Activated naive CD4-positive, alpha-beta T cell treated with anti-CD3 and anti-CD28 coated beads for 36 hours (primary cell): ENCODE results near the gene CPNE6. TPM values are rescaled to one million over a fixed set of nuclear protein-coding genes. Genes with fewer than 3 reads are reported as not detected.
"Not testable (repeated sequence)": the region's sequence is repeated elsewhere in the genome, so short reads cannot be mapped to it uniquely, and the experiment has no call there.

Experiments used
- CTCF ChIA-PET: fragments of 350-600 bp; sonication (Branson Sonifier 250); formaldehyde crosslinking; loops from one replicate; lab custom pipeline; 2021; ENCODE audit warnings: antibody characterized with exemption; lab: Charles Lee
- DNase-seq: peaks from one replicate; pipeline ENCODE4 v3.0.0-alpha.2; 2020
- H3K27ac Mint-ChIP-seq: one replicate; pipeline ENCODE4 v1.8.0; 2021; ENCODE audit warnings: mild to moderate bottlenecking, mixed read lengths
- H3K27me3 Mint-ChIP-seq: one replicate; pipeline ENCODE4 v1.8.0; 2021; ENCODE audit warnings: low read depth, mixed read lengths
- H3K36me3 Mint-ChIP-seq: one replicate; pipeline ENCODE4 v1.8.0; 2021; ENCODE audit warnings: low read depth, mixed read lengths
- H3K4me1 Mint-ChIP-seq: one replicate; pipeline ENCODE4 v1.8.0; 2021; ENCODE audit warnings: low read depth, mixed read lengths
- H3K4me3 Mint-ChIP-seq: one replicate; pipeline ENCODE4 v1.8.0; 2021; ENCODE audit warnings: mild to moderate bottlenecking, moderate library complexity, mixed read lengths
- H3K9me3 Mint-ChIP-seq: one replicate; pipeline ENCODE4 v1.8.0; 2021; ENCODE audit warnings: mixed read lengths
- intact Hi-C: fragments of 100-400 bp; cut with micrococcal nuclease; formaldehyde crosslinking; loops from one replicate; pipeline ENCODE4 v1.15.1; 2023
- total RNA-seq, 2 experiments: library from RNA; stranded (reverse); gene quantifications; one replicate each; pipeline ENCODE4 v1.2.3, GENCODE V29; 2021

Gene CPNE6
- not detected for total RNA-seq

DNA sequence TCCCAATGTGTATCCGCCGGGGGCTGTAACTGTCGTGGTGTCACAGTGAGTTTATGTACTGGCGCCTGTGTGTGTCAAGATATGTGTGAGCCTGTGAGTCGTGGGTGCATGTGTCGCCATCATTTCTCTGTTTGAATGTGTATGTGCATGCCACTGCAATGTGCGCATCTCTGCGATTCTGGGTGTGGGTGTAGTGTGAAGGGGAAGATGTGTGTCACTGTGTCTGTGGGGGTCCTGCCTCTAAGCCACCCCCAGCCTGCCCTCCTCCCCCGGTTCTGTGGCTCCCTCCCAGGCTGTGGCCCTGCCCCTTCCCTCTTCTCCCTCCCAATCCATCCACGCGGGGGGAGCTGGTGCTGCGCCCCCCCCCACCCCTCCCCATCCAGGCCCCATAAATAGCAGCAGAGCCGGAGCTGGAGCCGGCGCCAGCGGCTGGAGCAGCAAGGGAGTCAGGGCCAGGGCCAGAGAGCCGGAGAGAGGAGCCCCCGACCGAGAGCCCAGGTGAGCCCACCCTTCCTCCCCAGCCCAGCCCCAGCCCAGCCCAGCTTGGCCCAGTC is at the start of gene CPNE6:
TSS of gene CPNE6 (plus strand) at position 419 of the 554 bp plus-strand sequence. CDS start 1,375 bp downstream, outside the sequence.
- Mint-ChIP-seq H3K4me3 (no peak within 1 kb of the TSS), H3K4me1 (peaks cover 5% of the 10 kb centered on the region), H3K27me3 (no peaks in the 10 kb centered on the region), H3K36me3 (no peaks in the 10 kb centered on the region), H3K27ac (no peak within 1 kb of the TSS), H3K9me3 (no peaks in the 10 kb centered on the region)
- intact Hi-C loops, result no loop called here
- CTCF ChIA-PET, result interaction anchor here (1.3 to 1.4 kb wide), 2 partner anchors 13 to 38 kb away, joined by 4 read pairs; no protein-coding TSS in a partner anchor
- peak; percentile 57 for DNase-seq

DNA sequence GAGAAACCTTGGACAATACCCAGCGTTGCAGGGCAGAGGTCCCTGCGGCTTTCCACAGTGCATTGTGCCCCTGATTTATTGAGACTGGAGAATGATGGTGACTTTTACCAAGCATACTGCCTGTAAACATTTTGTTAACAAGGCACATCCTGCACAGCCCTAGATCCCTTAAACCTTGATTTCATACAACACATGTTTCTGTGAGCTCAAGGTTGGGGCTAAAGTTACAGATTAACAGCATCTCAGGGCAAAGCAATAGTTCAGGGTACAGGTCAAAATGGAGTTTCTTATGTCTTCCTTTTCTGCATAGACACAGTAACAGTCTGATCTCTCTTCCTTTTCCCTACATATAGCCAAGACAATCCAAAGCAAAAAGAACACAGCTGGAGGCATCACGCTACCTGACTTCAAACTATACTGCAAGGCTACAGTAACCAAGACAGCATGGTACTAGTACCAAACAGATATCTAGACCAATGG is 46.4 kb upstream of the CPNE6 start:
- DNase-seq, H3K27me3 Mint-ChIP-seq, H3K27ac Mint-ChIP-seq, H3K36me3 Mint-ChIP-seq, H3K9me3 Mint-ChIP-seq, intact Hi-C loops, H3K4me3 Mint-ChIP-seq, H3K4me1 Mint-ChIP-seq, CTCF ChIA-PET: not testable (repeated sequence)

DNA sequence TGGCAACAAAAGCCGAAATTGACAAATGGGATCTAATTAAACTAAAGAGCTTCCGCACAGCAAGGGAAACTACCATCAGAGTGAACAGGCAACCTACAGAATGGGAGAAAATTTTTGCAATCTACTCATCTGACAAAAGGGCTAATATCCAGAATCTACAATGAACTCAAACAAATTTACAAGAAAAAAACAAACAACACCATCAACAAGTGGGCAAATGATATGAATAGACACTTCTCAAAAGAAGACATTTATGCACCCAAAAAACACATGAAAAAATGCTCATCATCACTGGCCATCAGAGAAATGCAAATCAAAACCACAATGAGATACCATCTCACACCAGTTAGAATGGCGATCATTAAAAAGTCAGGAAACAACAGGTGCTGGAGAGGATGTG is 41.7 kb upstream of the CPNE6 start:
- intact Hi-C loops, CTCF ChIA-PET, H3K27ac Mint-ChIP-seq, H3K36me3 Mint-ChIP-seq, DNase-seq, H3K4me3 Mint-ChIP-seq, H3K4me1 Mint-ChIP-seq, H3K27me3 Mint-ChIP-seq: not testable (repeated sequence)
- peaks cover 15% of the 10 kb centered on the region for H3K9me3 Mint-ChIP-seq

DNA sequence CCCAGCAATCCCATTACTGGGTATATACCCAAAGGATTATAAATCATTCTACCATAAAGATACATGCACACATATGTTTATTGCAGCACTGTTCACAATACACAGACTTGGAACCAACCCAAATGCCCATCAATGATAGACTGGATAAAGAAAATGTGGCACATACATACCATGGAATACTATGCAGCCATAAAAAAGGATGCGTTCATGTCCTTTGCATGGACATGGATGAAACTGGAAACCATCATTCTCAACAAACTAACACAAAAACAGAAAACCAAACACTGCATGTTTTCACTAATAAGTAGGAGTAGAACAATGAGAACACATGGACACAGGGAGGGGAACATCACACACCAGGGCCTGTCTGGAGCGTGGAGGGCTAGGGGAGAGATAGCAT is 40.0 kb upstream of the CPNE6 start:
- CTCF ChIA-PET, result interaction anchor here (0.7 kb wide), 1 partner anchor 382 kb away, joined by 6 read pairs; no protein-coding TSS in a partner anchor
- H3K36me3 Mint-ChIP-seq, H3K4me1 Mint-ChIP-seq, H3K27ac Mint-ChIP-seq, H3K4me3 Mint-ChIP-seq, H3K27me3 Mint-ChIP-seq, DNase-seq, intact Hi-C loops: not testable (repeated sequence)
- H3K9me3 Mint-ChIP-seq, result peaks cover 15% of the 10 kb centered on the region

DNA sequence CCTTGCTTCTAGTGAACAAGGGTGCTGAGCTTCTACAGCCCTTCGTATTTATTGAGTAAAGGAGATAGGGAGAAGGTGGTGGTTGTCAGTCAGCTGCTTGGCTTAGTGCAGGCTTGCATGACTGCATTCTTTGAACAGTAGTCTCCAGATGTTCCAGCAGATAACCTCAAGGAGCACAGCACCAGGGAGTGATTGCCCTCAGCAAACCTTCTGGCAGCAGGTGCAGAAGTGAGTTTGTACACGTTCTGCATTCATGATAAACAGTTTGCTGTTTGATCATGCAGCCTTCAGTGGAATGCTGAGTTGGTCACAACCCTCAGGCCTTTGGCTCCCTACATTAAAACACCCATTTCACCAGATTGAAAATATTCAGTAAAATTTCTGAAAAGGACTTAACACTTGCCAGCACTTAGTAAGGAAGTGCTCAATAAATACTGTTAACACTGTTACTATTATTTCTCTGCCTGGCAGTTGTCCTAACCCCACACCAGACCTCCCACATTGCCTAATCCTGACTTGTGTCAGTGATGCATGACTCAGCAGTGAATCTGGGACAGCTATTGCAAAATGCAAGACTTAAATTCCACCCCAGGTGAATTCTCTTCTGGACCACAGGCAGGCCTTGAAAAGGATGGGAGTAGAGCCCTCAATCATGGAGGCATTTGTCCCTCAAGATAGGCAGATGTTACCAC is 38.5 kb upstream of the CPNE6 start:
- peaks cover 15% of the 10 kb centered on the region for H3K9me3 Mint-ChIP-seq
- H3K36me3 Mint-ChIP-seq, result peaks cover 2% of the 10 kb centered on the region
- no peaks in the 10 kb centered on the region for H3K27me3 Mint-ChIP-seq
- CTCF ChIA-PET, result interaction anchor here (0.8 kb wide), 1 partner anchor 24 kb away, joined by 3 read pairs; no protein-coding TSS in a partner anchor
- H3K4me3 Mint-ChIP-seq, result no peak overlapping the region
- H3K27ac Mint-ChIP-seq, result no peak overlapping the region
- H3K4me1 Mint-ChIP-seq, result peaks cover 5% of the 10 kb centered on the region
- DNase-seq, result no peak
- intact Hi-C loops, result no loop called here

DNA sequence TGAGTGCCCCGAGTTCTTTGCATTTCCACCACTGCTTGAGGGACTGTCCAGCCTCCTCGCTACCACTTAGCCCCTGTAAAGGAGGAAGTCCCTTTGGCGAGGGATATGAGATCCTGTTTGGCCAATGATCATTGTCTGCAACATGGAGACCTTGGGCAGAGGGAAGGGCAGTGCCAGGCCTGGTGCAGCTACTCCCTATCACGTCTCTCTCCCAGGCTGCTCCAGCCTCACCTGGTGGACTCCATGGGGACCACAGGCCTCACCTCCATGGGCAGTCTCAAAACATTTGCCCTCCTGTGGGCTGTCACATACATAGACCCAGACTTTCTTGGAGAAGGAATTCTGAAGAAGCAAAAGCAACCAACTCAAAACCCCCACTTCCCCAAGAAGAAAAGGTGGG is 35.6 kb upstream of the CPNE6 start:
- Mint-ChIP-seq H3K9me3 (peaks cover 15% of the 10 kb centered on the region), H3K4me3 (peak overlapping the region; percentile 91), H3K27ac (peak overlapping the region; percentile 44)
- not testable (repeated sequence) for H3K4me1 Mint-ChIP-seq, H3K36me3 Mint-ChIP-seq, DNase-seq, H3K27me3 Mint-ChIP-seq
- CTCF ChIA-PET, result interaction anchor here (0.8 to 1.2 kb wide), 5 partner anchors 12 to 261 kb away, joined by 3 to 4 read pairs (median 3); partner anchors contain the start of genes CARMIL3 and DHRS4L2
- intact Hi-C loops, result loop anchor here (1.0 kb wide), 6 partner anchors 18 to 126 kb away; partner anchors contain the start of genes DHRS4L2 and IRF9

DNA sequence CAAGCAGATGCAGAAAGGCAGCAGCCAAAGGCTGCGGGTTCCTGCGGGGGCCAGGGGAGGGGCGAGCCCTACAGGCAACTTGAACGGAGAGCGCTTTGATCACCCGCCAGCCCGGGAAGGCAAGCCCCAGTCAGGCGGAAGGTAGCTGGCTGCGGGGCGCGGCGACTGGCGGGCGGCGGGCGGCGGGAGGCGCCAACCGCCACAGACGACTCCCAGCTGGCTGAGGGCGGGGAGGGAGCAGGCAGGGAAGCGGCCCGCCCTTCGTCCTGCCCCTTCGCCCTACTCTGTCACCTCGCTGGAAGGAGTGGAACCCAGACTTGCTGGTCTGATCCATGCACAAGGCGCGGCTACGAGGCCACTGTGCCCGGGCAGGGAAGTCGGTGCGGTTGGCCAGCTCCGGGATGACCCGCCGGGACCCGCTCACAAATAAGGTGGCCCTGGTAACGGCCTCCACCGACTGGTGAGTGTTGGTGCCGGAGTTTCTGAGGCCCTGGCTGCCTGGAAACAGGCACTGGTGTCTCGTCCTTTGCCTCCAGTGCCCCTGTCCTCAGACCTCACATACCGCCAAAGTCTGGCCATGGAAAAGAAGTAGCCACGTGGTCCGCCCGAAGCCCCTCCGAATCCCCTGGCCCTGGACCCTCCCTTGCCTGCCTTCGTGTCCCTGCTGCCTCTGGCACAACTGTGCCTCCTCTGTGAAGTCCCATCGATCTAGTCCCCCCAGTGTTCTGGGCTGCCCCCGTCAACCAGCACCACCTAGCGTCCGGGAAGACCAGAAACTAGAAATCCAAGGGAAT is 35.0 kb upstream of the CPNE6 start:
- Mint-ChIP-seq H3K36me3 (peaks cover 2% of the 10 kb centered on the region), H3K27ac (peak overlapping the region; percentile 83), H3K4me1 (peaks cover 5% of the 10 kb centered on the region), H3K9me3 (peaks cover 11% of the 10 kb centered on the region), H3K4me3 (peak overlapping the region; percentile 91), H3K27me3 (no peaks in the 10 kb centered on the region)
- peak; percentile 78 for DNase-seq
- CTCF ChIA-PET, result interaction anchor here (0.8 to 1.2 kb wide), 5 partner anchors 11 to 260 kb away, joined by 3 to 4 read pairs (median 3); partner anchors contain the start of genes CARMIL3 and DHRS4L2
- intact Hi-C loops, result loop anchor here (1.0 kb wide), 6 partner anchors 17 to 125 kb away; partner anchors contain the start of genes DHRS4L2 and IRF9

DNA sequence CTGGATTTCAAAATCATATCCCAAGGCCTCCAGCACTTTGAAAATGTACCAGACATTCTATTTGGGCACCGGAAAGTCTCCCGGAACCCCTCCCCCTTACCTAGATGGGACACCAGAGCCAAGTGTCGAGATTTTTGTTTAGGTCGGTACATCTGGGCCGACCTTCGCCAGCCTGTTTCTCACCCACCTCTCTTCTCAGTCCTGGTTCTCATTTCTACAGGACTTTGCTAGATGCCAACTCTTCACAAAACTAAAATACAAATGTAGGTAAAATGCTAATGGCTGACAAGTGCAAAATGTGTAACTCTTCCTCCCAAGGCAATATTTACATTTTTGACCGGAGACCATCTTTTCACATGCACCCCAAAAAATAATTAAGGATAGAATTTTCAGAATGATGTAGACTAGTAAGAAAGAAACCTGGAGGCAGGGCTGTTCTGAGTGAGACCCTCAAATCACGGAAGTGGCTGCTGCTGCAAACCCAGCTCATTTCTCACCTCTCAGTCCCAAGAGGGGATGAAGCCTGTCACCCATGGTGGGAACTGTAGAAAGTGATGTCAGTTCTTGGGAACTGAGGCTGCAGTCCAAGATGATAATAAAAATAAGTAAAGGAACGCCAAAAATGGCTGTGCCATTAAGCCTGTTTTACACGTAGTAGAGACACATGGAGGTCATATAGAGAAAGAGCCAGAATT is 34.3 kb upstream of the CPNE6 start:
- Mint-ChIP-seq H3K27ac (peak overlapping the region; percentile 83), H3K4me3 (peak overlapping the region; percentile 91)
- intact Hi-C loops, result loop anchor here (1.0 kb wide), 6 partner anchors 16 to 124 kb away; partner anchors contain the start of genes DHRS4L2 and IRF9
- CTCF ChIA-PET, result interaction anchor here (0.9 to 1.3 kb wide), 3 partner anchors 10 to 48 kb away, joined by 3 read pairs; partner anchors contain the start of gene DHRS4L2
- not testable (repeated sequence) for H3K9me3 Mint-ChIP-seq, H3K4me1 Mint-ChIP-seq, H3K36me3 Mint-ChIP-seq, H3K27me3 Mint-ChIP-seq, DNase-seq

DNA sequence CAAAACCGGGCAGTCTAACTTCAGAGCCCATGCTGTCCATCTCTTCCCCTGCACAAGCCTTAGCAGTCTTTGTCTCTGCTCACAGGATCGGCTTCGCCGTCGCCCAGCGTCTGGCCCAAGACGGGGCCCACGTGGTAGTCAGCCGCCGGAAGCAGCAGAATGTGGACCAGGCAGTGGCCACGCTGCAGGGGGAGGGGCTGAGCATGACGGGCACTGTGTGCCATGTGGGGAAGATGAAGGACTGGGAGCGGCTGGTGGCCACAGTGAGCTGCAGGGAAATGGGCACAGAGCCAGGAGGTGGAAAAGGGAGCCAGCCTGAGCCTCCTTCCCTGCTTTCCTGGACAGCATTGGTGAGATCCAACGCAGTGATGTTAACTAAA is 33.7 kb upstream of the CPNE6 start:
- peaks cover 3% of the 10 kb centered on the region for H3K9me3 Mint-ChIP-seq
- DNase-seq, result no peak
- intact Hi-C loops, result no loop called here
- H3K27me3 Mint-ChIP-seq, result no peaks in the 10 kb centered on the region
- H3K36me3 Mint-ChIP-seq, result no peaks in the 10 kb centered on the region
- CTCF ChIA-PET, result interaction anchor here (0.6 to 1.3 kb wide), 3 partner anchors 10 to 71 kb away, joined by 3 to 4 read pairs (median 3); partner anchors contain the start of gene CARMIL3
- H3K4me3 Mint-ChIP-seq, result no peak overlapping the region
- peaks cover 5% of the 10 kb centered on the region for H3K4me1 Mint-ChIP-seq
- no peak overlapping the region for H3K27ac Mint-ChIP-seq

DNA sequence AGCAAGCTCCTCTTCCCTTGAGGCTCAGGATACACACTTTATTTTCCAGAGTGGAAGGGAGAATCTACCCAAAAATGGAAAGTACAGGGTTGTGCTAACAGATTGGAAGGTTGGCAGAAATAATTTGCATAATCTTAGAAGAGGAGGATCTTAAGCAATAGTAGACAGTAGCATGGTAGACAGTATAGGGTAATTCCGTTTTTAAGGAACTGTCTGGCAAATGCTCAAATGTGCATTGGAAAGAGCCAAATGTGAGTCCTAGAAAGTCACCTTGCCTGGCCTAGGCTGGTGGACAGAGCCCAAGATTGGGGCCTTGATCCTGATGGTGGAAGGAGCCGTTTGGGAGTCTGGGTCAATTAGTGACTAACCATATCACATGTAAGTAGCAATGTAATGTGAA is 32.7 kb upstream of the CPNE6 start:
- CTCF ChIA-PET, result interaction anchor here (1.0 to 1.1 kb wide), 2 partner anchors 13 to 30 kb away, joined by 3 read pairs; partner anchors contain the start of gene CARMIL3
- no peaks in the 10 kb centered on the region for H3K36me3 Mint-ChIP-seq
- intact Hi-C loops, result no loop called here

DNA sequence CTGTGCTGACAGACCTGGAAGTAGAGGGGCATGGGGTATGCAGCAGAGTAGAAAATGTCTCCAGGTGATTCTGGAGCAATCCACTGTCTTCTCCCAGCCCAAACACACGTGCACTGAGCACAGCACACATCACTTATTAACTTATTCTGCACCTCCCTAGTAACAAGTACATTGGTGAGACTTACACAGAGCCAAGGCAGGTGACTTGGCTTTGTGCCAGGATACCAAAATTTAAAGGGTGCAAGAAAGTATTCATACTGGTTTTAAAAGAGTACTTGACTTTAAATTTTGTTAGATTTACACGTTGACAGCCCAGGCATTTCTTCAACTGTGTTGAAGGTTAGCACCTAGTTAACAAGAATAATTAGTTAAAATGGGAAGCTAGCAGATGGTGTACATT is 30.7 kb upstream of the CPNE6 start:
- Mint-ChIP-seq H3K36me3 (no peaks in the 10 kb centered on the region), H3K9me3 (no peaks in the 10 kb centered on the region), H3K4me1 (peaks cover 5% of the 10 kb centered on the region), H3K27ac (no peak overlapping the region), H3K4me3 (no peak overlapping the region), H3K27me3 (no peaks in the 10 kb centered on the region)
- CTCF ChIA-PET, result interaction anchor here (1.0 to 1.7 kb wide), 3 partner anchors 52 to 108 kb away, joined by 3 to 4 read pairs (median 3); no protein-coding TSS in a partner anchor
- intact Hi-C loops, result no loop called here
- DNase-seq, result no peak

More for the DNA sequence above, 32.7 kb upstream of the CPNE6 start:
- Mint-ChIP-seq H3K4me1 (peaks cover 5% of the 10 kb centered on the region), H3K9me3 (no peaks in the 10 kb centered on the region), H3K4me3 (no peak overlapping the region), H3K27ac (no peak overlapping the region), H3K27me3 (no peaks in the 10 kb centered on the region)
- DNase-seq, result no peak
